ACC112 (cell line): ENCODE data around the gene SEC61B.
A peak's percentile ranks its signal among the peaks of the same experiment; 100 is the strongest.

Experiments used
- H2AFZ ChIP-seq: fragments of 200-600 bp; sonication (generic); one replicate; pipeline ENCODE4 v1.6.0; 2017; ENCODE audit warnings: antibody characterized with exemption, low read length; ENCODE audit not compliant: unreplicated experiment
- H3K27ac ChIP-seq: fragments of 200-600 bp; sonication (generic); 2 replicates; pipeline ENCODE4 v1.5.1; 2014; ENCODE audit warnings: low read depth, mild to moderate bottlenecking, antibody characterized with exemption, low read length, moderate library complexity
- H3K27me3 ChIP-seq: fragments of 200-600 bp; sonication (generic); 2 replicates; pipeline ENCODE4 v1.6.1; 2014; ENCODE audit warnings: mild to moderate bottlenecking, antibody characterized with exemption, low read length, moderate library complexity, mixed read lengths; ENCODE audit not compliant: insufficient read depth
- H3K36me3 ChIP-seq: fragments of 200-600 bp; sonication (generic); 2 replicates; pipeline ENCODE4 v1.6.1; 2016; ENCODE audit warnings: mild to moderate bottlenecking, antibody characterized with exemption, low read length, moderate library complexity, mixed read lengths; ENCODE audit not compliant: insufficient read depth
- H3K4me1 ChIP-seq: fragments of 200-600 bp; sonication (generic); one replicate; pipeline ENCODE4 v1.6.1; 2016; ENCODE audit warnings: low read length, mixed read lengths; ENCODE audit not compliant: insufficient read depth, unreplicated experiment, control insufficient read depth
- H3K4me3 ChIP-seq: fragments of 200-600 bp; sonication (generic); 2 replicates; pipeline ENCODE4 v1.5.1; 2014; ENCODE audit warnings: mild to moderate bottlenecking, low read depth, low read length
- H3K79me2 ChIP-seq: fragments of 200-600 bp; sonication (generic); one replicate; pipeline ENCODE4 v1.6.0; 2016; ENCODE audit warnings: low read length; ENCODE audit not compliant: control insufficient read depth, unreplicated experiment, insufficient read depth

The SEC61B gene

GRCh38 chr9:99220011-99220410 is 2.1 kb upstream of the SEC61B start:
- H3K27me3 ChIP-seq = no peaks in the 10 kb centered on the region
- H3K4me1 ChIP-seq = peaks cover 28% of the 10 kb centered on the region
- H3K27ac ChIP-seq = no peak overlapping the region
- H3K4me3 ChIP-seq = peak overlapping the region; percentile 32; the same call in 1 of the 2 replicates
- peaks cover 77% of the 10 kb centered on the region for H3K79me2 ChIP-seq
- H2AFZ ChIP-seq = no peak overlapping the region
- peaks cover 45% of the 10 kb centered on the region for H3K36me3 ChIP-seq

- Histone ChIP-seq H3K4me1 (peaks cover 28% of the 10 kb centered on the region), H3K36me3 (peaks cover 50% of the 10 kb centered on the region), H2AFZ (peak overlapping the region; percentile 82), H3K27me3 (no peaks in the 10 kb centered on the region), H3K4me3 (peak overlapping the region; percentile 86), H3K27ac (peak overlapping the region; percentile 99; the same call in 1 of the 2 replicates), H3K79me2 (peaks cover 89% of the 10 kb centered on the region)
These were observed 839 bp upstream of the SEC61B start for GRCh38 chr9:99221266-99221620.

DNA sequence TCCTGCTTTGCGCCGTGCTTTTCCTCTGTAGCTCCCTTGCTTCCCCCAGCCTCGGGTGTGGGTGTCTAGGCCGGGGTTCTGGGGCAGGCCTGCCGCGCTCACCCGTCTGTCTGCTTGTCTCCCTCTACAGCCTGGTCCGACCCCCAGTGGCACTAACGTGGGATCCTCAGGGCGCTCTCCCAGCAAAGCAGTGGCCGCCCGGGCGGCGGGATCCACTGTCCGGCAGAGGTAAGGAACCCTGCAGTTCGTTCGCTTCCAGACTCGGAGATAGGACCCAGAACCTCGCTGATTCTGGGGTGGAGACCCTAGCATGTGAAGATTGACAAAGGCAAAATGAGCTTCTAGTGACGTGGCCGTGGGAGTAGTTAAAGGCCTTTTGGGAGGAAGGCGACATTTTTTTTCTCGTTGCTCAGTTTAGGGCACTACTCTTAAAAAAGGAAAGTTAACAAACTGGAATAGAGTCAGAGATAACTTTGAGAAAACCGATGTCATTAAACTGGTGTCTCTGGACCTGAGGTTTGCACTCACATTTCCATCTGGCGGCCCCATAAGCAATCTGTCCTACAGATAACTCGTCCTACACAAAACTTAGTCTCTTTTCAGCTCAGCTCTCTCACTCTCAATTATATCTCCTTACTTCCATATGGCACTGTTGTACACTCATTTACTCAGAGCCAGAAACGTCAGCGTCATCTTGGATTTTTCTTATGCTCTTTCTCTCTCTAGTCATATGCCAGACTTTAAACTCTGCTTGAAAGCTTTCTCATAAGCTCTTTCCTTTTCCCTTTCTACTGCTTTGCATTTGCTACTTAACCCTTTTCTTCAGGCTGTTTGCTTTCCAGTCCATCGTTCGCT is 561 bp downstream of the SEC61B start:
- peaks cover 45% of the 10 kb centered on the region for H3K36me3 ChIP-seq
- H2AFZ ChIP-seq = peak overlapping the region; percentile 82
- H3K27ac ChIP-seq = peak overlapping the region; percentile 99
- peaks cover 94% of the 10 kb centered on the region for H3K79me2 ChIP-seq
- peak overlapping the region; percentile 86 for H3K4me3 ChIP-seq
- no peaks in the 10 kb centered on the region for H3K27me3 ChIP-seq
- H3K4me1 ChIP-seq = peaks cover 28% of the 10 kb centered on the region

GRCh38 chr9:99224445-99224844 is 2.4 kb downstream of the SEC61B start:
- no peaks in the 10 kb centered on the region for H3K27me3 ChIP-seq
- H2AFZ ChIP-seq = no peak overlapping the region
- no peak overlapping the region for H3K27ac ChIP-seq
- H3K4me1 ChIP-seq = peaks cover 27% of the 10 kb centered on the region
- H3K36me3 ChIP-seq = peaks cover 44% of the 10 kb centered on the region
- peaks cover 85% of the 10 kb centered on the region for H3K79me2 ChIP-seq
- no peak overlapping the region for H3K4me3 ChIP-seq

- no peak overlapping the region for H3K4me3 ChIP-seq
- H3K27me3 ChIP-seq = no peaks in the 10 kb centered on the region
- H2AFZ ChIP-seq = no peak overlapping the region
- peaks cover 47% of the 10 kb centered on the region for H3K36me3 ChIP-seq
- peaks cover 18% of the 10 kb centered on the region for H3K4me1 ChIP-seq
- no peak overlapping the region for H3K27ac ChIP-seq
- peaks cover 70% of the 10 kb centered on the region for H3K79me2 ChIP-seq
These were observed 4.0 kb downstream of the SEC61B start for GRCh38 chr9:99226054-99226453.

GRCh38 chr9:99230206-99230605 is 8.1 kb downstream of the SEC61B start:
- no peak overlapping the region for H2AFZ ChIP-seq
- no peak overlapping the region for H3K27ac ChIP-seq
- no peaks in the 10 kb centered on the region for H3K27me3 ChIP-seq
- no peaks in the 10 kb centered on the region for H3K4me1 ChIP-seq
- peaks cover 32% of the 10 kb centered on the region for H3K36me3 ChIP-seq
- no peak overlapping the region for H3K4me3 ChIP-seq
- peaks cover 29% of the 10 kb centered on the region for H3K79me2 ChIP-seq

DNA sequence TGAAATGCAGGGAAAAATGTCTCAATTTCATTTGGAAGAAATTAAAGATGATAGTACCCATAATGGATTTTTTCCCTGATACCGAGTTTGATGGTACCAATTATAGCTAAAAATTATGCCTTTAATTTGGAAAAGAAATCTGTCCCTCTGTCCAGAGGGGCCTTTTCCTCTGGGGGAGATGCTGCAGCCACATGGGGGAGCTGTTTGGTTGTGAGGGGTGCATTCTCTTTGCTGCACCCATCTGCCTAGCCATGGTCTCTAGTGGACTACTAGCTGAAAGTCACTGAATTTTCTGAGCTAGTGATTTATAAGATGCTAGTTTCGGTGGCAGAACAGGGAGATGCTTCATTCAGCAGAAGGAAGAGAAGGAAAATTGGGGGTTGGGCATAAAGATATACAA is 9.6 kb downstream of the SEC61B start:
- H3K4me3 ChIP-seq = no peak overlapping the region
- no peaks in the 10 kb centered on the region for H3K27me3 ChIP-seq
- H3K27ac ChIP-seq = no peak overlapping the region
- H2AFZ ChIP-seq = no peak overlapping the region
- H3K36me3 ChIP-seq = peaks cover 24% of the 10 kb centered on the region
- H3K79me2 ChIP-seq = peaks cover 14% of the 10 kb centered on the region
- H3K4me1 ChIP-seq = no peaks in the 10 kb centered on the region

GRCh38 chr9:99234618-99235017 is 12.5 kb downstream of the SEC61B start:
- H3K36me3 ChIP-seq = peaks cover 6% of the 10 kb centered on the region
- no peak overlapping the region for H3K27ac ChIP-seq
- no peak overlapping the region for H2AFZ ChIP-seq
- H3K79me2 ChIP-seq = no peaks in the 10 kb centered on the region
- H3K27me3 ChIP-seq = no peaks in the 10 kb centered on the region
- peaks cover 8% of the 10 kb centered on the region for H3K4me1 ChIP-seq
- H3K4me3 ChIP-seq = no peak overlapping the region

- Histone ChIP-seq H2AFZ (no peak overlapping the region), H3K4me3 (no peak overlapping the region), H3K4me1 (peaks cover 13% of the 10 kb centered on the region), H3K27me3 (no peaks in the 10 kb centered on the region), H3K36me3 (peaks cover 6% of the 10 kb centered on the region), H3K79me2 (no peaks in the 10 kb centered on the region), H3K27ac (no peak overlapping the region)
These were observed 13.0 kb downstream of the SEC61B start for GRCh38 chr9:99235069-99235468.

GRCh38 chr9:99235926-99236634 is 14.0 kb downstream of the SEC61B start:
- H3K4me1 ChIP-seq = peaks cover 16% of the 10 kb centered on the region
- H3K27ac ChIP-seq = no peak overlapping the region
- no peak overlapping the region for H3K4me3 ChIP-seq
- H3K79me2 ChIP-seq = no peaks in the 10 kb centered on the region
- H3K27me3 ChIP-seq = no peaks in the 10 kb centered on the region
- no peaks in the 10 kb centered on the region for H3K36me3 ChIP-seq
- no peak overlapping the region for H2AFZ ChIP-seq

GRCh38 chr9:99237356-99237755 is 15.3 kb downstream of the SEC61B start:
- Histone ChIP-seq H3K4me3 (no peak overlapping the region), H3K36me3 (no peaks in the 10 kb centered on the region), H3K27ac (no peak overlapping the region), H2AFZ (no peak overlapping the region), H3K79me2 (no peaks in the 10 kb centered on the region), H3K27me3 (no peaks in the 10 kb centered on the region), H3K4me1 (peaks cover 16% of the 10 kb centered on the region)
